WTC11 (cell line): Measurements from ENCODE around the gene MNDA. TPM values are rescaled to one million over a fixed set of nuclear protein-coding genes. Genes with fewer than 3 reads are reported as not detected.

Source experiments
- ATAC-seq: fragments of 200-7000 bp; cut with Tn5 transposase; 2 replicates; pipeline ENCODE4 v1.10.0; 2021; ENCODE audit warnings: mild to moderate bottlenecking, moderate library complexity
- CTCF ChIA-PET: fragments of 300-600 bp; sonication (Branson Sonifier 250); formaldehyde crosslinking; loops from one replicate; lab custom pipeline; 2021; ENCODE audit warnings: antibody characterized with exemption; lab: Charles Lee
- POLR2A ChIA-PET: fragments of 350-600 bp; sonication (Branson Sonifier 250); formaldehyde crosslinking; loops from one replicate; lab custom pipeline; 2021; ENCODE audit warnings: antibody characterized with exemption; lab: Charles Lee
- DNase-seq: peaks from one replicate; pipeline ENCODE4 v3.0.0; 2021; ENCODE audit warnings: low spot score
- H3K27ac Mint-ChIP-seq: 2 replicates; pipeline ENCODE4 v1.8.0; 2021; ENCODE audit warnings: mixed read lengths
- H3K27me3 Mint-ChIP-seq: 2 replicates; pipeline ENCODE4 v1.8.0; 2021; ENCODE audit warnings: low read depth, mild to moderate bottlenecking, moderate library complexity, mixed read lengths
- H3K36me3 Mint-ChIP-seq: 2 replicates; pipeline ENCODE4 v1.8.0; 2021; ENCODE audit warnings: mixed read lengths
- H3K4me1 Mint-ChIP-seq: 2 replicates; pipeline ENCODE4 v1.8.0; 2022; ENCODE audit warnings: mixed read lengths
- H3K4me3 Mint-ChIP-seq: 2 replicates; pipeline ENCODE4 v1.8.0; 2021; ENCODE audit warnings: mild to moderate bottlenecking, moderate library complexity, mixed read lengths
- H3K9me3 Mint-ChIP-seq: 2 replicates; pipeline ENCODE4 v1.8.0; 2021; ENCODE audit warnings: mixed read lengths
- CBFB ChIP-seq: sonication (generic); formaldehyde crosslinking; IDR thresholded peaks from 2 replicates; pipeline ENCODE4 v1.8.1; 2022; ENCODE audit warnings: mild to moderate bottlenecking, low read depth, missing genetic modification reagents
- E2F4 ChIP-seq: sonication (generic); formaldehyde crosslinking; IDR thresholded peaks from 2 replicates; pipeline ENCODE4 v1.8.1; 2022; ENCODE audit warnings: low read depth, mild to moderate bottlenecking, moderate library complexity, missing genetic modification reagents, borderline replicate concordance
- EMX1 ChIP-seq: fragments of 250-450 bp; sonication (Bioruptor Pico); IDR thresholded peaks from 2 replicates; pipeline ENCODE4 v1.8.0; 2021; ENCODE audit warnings: mild to moderate bottlenecking
- ETV6 ChIP-seq: sonication (generic); formaldehyde crosslinking; IDR thresholded peaks from 2 replicates; pipeline ENCODE4 v1.8.1; 2022; ENCODE audit warnings: mild to moderate bottlenecking, missing genetic modification reagents
- NFATC4 ChIP-seq: fragments of 250-450 bp; sonication (Bioruptor Pico); IDR thresholded peaks from 2 replicates; pipeline ENCODE4 v1.9.0; 2021; ENCODE audit warnings: mild to moderate bottlenecking
- PRRX2 ChIP-seq: fragments of 250-450 bp; sonication (Bioruptor Pico); IDR thresholded peaks from 2 replicates; pipeline ENCODE4 v1.8.0; 2021; ENCODE audit warnings: mild to moderate bottlenecking
- TEAD1 ChIP-seq: sonication (generic); formaldehyde crosslinking; IDR thresholded peaks from 2 replicates; pipeline ENCODE4 v1.8.0; 2022; ENCODE audit warnings: mild to moderate bottlenecking, missing genetic modification reagents
- TP53 ChIP-seq: sonication (generic); formaldehyde crosslinking; IDR thresholded peaks from 2 replicates; pipeline ENCODE4 v1.8.1; 2023; ENCODE audit warnings: mild to moderate bottlenecking, missing genetic modification reagents
- USF1 ChIP-seq: sonication (generic); formaldehyde crosslinking; IDR thresholded peaks from 2 replicates; pipeline ENCODE4 v1.8.0; 2022; ENCODE audit warnings: mild to moderate bottlenecking, missing genetic modification reagents
- ZMAT4 ChIP-seq: fragments of 250-450 bp; sonication (Bioruptor Pico); IDR thresholded peaks from 2 replicates; pipeline ENCODE4 v1.9.0; 2021; ENCODE audit warnings: mild to moderate bottlenecking
- ZNF121 ChIP-seq: sonication (generic); formaldehyde crosslinking; IDR thresholded peaks from 2 replicates; pipeline ENCODE4 v1.8.0; 2023; ENCODE audit warnings: missing genetic modification reagents
- ZNF138 ChIP-seq: sonication (generic); formaldehyde crosslinking; conservative IDR thresholded peaks from 2 replicates; pipeline ENCODE4 v1.8.1; 2022; ENCODE audit warnings: mild to moderate bottlenecking, moderate library complexity, missing genetic modification reagents
- ZNF219 ChIP-seq: sonication (generic); formaldehyde crosslinking; IDR thresholded peaks from 2 replicates; pipeline ENCODE4 v1.8.0; 2023; ENCODE audit warnings: missing genetic modification reagents, mild to moderate bottlenecking, borderline replicate concordance
- ZNF396 ChIP-seq: fragments of 250-450 bp; sonication (Bioruptor Pico); IDR thresholded peaks from 2 replicates; pipeline ENCODE4 v1.8.0; 2021; ENCODE audit warnings: mild to moderate bottlenecking, moderate library complexity, borderline replicate concordance
- ZNF416 ChIP-seq: fragments of 250-450 bp; sonication (Bioruptor Pico); IDR thresholded peaks from 2 replicates; pipeline ENCODE4 v1.9.0; 2021; ENCODE audit warnings: mild to moderate bottlenecking, inconsistent platforms
- ZNF671 ChIP-seq: fragments of 250-450 bp; sonication (Bioruptor Pico); IDR thresholded peaks from 2 replicates; pipeline ENCODE4 v1.8.0; 2021; ENCODE audit warnings: mild to moderate bottlenecking
- total RNA-seq: library from RNA; stranded (reverse); gene quantifications from 3 replicates; pipeline ENCODE4 v1.2.3, GENCODE V29; 2021
- TF ChIP-seq, protein P1 (sequence below): fragments of 250-450 bp; sonication (Bioruptor Pico); IDR thresholded peaks from 2 replicates; pipeline ENCODE4 v1.9.0; 2021; ENCODE audit warnings: mild to moderate bottlenecking, borderline replicate concordance
- TF ChIP-seq, protein P2 (sequence below): sonication (generic); formaldehyde crosslinking; IDR thresholded peaks from 2 replicates; pipeline ENCODE4 v1.8.0; 2023; ENCODE audit warnings: missing genetic modification reagents, mild to moderate bottlenecking, borderline replicate concordance
- TF ChIP-seq, protein P3 (sequence below): sonication (generic); formaldehyde crosslinking; IDR thresholded peaks from 2 replicates; pipeline ENCODE4 v1.8.0; 2022; ENCODE audit warnings: mild to moderate bottlenecking, missing genetic modification reagents
- TF ChIP-seq, protein P4 (sequence below): sonication (generic); formaldehyde crosslinking; IDR thresholded peaks from 2 replicates; pipeline ENCODE4 v1.8.0; 2023; ENCODE audit warnings: missing genetic modification reagents

MNDA gene
- total RNA-seq, 1 experiment from 2014 or later = 0.09 TPM

GRCh38 chr1:158794247-158794646 is 36.9 kb upstream of the MNDA start:
- ChIA-PET POLR2A (no interaction called here), CTCF (interaction anchor here (0.8 to 2.4 kb wide), 11 partner anchors 13 to 279 kb away, joined by 3 to 12 read pairs (median 4); no protein-coding TSS in a partner anchor)
- TF ChIP-seq, protein P1, sequence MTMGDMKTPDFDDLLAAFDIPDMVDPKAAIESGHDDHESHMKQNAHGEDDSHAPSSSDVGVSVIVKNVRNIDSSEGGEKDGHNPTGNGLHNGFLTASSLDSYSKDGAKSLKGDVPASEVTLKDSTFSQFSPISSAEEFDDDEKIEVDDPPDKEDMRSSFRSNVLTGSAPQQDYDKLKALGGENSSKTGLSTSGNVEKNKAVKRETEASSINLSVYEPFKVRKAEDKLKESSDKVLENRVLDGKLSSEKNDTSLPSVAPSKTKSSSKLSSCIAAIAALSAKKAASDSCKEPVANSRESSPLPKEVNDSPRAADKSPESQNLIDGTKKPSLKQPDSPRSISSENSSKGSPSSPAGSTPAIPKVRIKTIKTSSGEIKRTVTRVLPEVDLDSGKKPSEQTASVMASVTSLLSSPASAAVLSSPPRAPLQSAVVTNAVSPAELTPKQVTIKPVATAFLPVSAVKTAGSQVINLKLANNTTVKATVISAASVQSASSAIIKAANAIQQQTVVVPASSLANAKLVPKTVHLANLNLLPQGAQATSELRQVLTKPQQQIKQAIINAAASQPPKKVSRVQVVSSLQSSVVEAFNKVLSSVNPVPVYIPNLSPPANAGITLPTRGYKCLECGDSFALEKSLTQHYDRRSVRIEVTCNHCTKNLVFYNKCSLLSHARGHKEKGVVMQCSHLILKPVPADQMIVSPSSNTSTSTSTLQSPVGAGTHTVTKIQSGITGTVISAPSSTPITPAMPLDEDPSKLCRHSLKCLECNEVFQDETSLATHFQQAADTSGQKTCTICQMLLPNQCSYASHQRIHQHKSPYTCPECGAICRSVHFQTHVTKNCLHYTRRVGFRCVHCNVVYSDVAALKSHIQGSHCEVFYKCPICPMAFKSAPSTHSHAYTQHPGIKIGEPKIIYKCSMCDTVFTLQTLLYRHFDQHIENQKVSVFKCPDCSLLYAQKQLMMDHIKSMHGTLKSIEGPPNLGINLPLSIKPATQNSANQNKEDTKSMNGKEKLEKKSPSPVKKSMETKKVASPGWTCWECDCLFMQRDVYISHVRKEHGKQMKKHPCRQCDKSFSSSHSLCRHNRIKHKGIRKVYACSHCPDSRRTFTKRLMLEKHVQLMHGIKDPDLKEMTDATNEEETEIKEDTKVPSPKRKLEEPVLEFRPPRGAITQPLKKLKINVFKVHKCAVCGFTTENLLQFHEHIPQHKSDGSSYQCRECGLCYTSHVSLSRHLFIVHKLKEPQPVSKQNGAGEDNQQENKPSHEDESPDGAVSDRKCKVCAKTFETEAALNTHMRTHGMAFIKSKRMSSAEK (CRISPR knock-in tag) = no peak
- TF ChIP-seq ZNF396 (CRISPR knock-in tag) (no peak), EMX1 (CRISPR knock-in tag) (no peak), ZMAT4 (CRISPR knock-in tag) (no peak), NFATC4 (CRISPR knock-in tag) (no peak), ZNF121 (CRISPR knock-in tag) (no peak), ZNF671 (CRISPR knock-in tag) (no peak)
- Mint-ChIP-seq H3K4me1 (peaks cover 12% of the 10 kb centered on the region), H3K27me3 (no peaks in the 10 kb centered on the region), H3K9me3 (no peaks in the 10 kb centered on the region; the same call in 1 of the 2 replicates), H3K36me3 (no peaks in the 10 kb centered on the region), H3K4me3 (no peak overlapping the region), H3K27ac (no peak overlapping the region)
- DNase-seq (no peak), ATAC-seq (peak; percentile 24)

DNA sequence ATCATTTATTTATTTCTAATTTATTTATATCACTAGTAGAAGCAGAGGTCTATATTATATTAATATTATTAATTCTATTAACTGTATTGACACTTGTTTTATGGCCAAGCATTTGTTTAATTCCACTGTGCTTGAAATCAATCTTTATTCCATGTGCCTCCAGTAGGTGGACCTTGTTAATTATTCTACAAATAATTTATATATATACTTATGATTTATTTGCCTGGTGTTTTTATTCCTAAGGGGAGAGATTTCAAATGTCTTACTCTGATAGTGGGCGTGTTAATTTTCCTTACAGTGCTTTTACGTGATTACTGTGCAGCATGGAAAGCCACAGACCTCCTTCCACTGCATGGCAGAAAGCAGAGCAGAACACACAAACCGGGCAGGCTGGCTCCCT is 32.6 kb upstream of the MNDA start:
- Mint-ChIP-seq H3K9me3 (no peaks in the 10 kb centered on the region), H3K36me3 (no peaks in the 10 kb centered on the region), H3K27me3 (no peaks in the 10 kb centered on the region; the same call in 1 of the 2 replicates), H3K4me1 (peaks cover 12% of the 10 kb centered on the region), H3K27ac (no peak overlapping the region), H3K4me3 (no peak overlapping the region)
- ATAC-seq = no peak
- ChIA-PET POLR2A (no interaction called here), CTCF (no interaction called here)
- no peak for DNase-seq
- TF ChIP-seq TEAD1 (CRISPR knock-in tag) (no peak), CBFB (CRISPR knock-in tag) (no peak), PRRX2 (CRISPR knock-in tag) (no peak), ETV6 (no peak), ZNF138 (no peak), TP53 (no peak), USF1 (CRISPR knock-in tag) (no peak), ZNF416 (CRISPR knock-in tag) (no peak), ZMAT4 (CRISPR knock-in tag) (no peak), ZNF219 (CRISPR knock-in tag) (no peak), E2F4 (CRISPR knock-in tag) (no peak)
- TF ChIP-seq, protein P2, sequence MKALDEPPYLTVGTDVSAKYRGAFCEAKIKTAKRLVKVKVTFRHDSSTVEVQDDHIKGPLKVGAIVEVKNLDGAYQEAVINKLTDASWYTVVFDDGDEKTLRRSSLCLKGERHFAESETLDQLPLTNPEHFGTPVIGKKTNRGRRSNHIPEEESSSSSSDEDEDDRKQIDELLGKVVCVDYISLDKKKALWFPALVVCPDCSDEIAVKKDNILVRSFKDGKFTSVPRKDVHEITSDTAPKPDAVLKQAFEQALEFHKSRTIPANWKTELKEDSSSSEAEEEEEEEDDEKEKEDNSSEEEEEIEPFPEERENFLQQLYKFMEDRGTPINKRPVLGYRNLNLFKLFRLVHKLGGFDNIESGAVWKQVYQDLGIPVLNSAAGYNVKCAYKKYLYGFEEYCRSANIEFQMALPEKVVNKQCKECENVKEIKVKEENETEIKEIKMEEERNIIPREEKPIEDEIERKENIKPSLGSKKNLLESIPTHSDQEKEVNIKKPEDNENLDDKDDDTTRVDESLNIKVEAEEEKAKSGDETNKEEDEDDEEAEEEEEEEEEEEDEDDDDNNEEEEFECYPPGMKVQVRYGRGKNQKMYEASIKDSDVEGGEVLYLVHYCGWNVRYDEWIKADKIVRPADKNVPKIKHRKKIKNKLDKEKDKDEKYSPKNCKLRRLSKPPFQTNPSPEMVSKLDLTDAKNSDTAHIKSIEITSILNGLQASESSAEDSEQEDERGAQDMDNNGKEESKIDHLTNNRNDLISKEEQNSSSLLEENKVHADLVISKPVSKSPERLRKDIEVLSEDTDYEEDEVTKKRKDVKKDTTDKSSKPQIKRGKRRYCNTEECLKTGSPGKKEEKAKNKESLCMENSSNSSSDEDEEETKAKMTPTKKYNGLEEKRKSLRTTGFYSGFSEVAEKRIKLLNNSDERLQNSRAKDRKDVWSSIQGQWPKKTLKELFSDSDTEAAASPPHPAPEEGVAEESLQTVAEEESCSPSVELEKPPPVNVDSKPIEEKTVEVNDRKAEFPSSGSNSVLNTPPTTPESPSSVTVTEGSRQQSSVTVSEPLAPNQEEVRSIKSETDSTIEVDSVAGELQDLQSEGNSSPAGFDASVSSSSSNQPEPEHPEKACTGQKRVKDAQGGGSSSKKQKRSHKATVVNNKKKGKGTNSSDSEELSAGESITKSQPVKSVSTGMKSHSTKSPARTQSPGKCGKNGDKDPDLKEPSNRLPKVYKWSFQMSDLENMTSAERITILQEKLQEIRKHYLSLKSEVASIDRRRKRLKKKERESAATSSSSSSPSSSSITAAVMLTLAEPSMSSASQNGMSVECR (CRISPR knock-in tag) = no peak
- TF ChIP-seq, protein P3, sequence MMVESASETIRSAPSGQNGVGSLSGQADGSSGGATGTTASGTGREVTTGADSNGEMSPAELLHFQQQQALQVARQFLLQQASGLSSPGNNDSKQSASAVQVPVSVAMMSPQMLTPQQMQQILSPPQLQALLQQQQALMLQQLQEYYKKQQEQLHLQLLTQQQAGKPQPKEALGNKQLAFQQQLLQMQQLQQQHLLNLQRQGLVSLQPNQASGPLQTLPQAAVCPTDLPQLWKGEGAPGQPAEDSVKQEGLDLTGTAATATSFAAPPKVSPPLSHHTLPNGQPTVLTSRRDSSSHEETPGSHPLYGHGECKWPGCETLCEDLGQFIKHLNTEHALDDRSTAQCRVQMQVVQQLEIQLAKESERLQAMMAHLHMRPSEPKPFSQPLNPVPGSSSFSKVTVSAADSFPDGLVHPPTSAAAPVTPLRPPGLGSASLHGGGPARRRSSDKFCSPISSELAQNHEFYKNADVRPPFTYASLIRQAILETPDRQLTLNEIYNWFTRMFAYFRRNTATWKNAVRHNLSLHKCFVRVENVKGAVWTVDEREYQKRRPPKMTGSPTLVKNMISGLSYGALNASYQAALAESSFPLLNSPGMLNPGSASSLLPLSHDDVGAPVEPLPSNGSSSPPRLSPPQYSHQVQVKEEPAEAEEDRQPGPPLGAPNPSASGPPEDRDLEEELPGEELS = no peak
- TF ChIP-seq, protein P4, sequence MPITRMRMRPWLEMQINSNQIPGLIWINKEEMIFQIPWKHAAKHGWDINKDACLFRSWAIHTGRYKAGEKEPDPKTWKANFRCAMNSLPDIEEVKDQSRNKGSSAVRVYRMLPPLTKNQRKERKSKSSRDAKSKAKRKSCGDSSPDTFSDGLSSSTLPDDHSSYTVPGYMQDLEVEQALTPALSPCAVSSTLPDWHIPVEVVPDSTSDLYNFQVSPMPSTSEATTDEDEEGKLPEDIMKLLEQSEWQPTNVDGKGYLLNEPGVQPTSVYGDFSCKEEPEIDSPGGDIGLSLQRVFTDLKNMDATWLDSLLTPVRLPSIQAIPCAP (CRISPR knock-in tag) = no peak
